ENCODE measurements around the gene PPP2R5B. TPM values are rescaled to one million over a fixed set of nuclear protein-coding genes. Genes with fewer than 3 reads are reported as not detected.
"Not testable (repeated sequence)": the region's sequence is repeated elsewhere in the genome, so short reads cannot be mapped to it uniquely, and the experiment has no call there.

PPP2R5B gene
- total RNA-seq, 1 donor from 2014 or later: 115 TPM

DNA sequence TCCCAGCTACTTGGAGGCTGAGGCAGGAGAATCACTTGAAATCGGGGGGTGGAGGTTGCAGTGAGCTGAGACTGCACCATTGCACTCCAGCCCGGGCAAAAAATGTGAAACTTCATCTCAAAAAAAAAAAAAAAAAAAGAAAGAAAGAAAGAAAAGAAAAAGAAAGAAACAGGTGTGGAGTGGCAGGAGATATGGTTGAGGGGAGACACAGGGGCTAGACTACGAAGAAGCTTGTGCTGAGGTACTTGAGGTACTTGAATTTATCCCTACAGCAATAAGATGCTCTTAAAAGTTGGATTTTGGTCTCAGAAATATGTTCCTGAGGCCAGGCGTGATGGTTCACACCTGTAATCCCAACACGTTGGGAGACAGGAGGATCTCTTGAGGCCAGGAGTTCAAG, 49.6 kb downstream of the PPP2R5B start:
- no peaks in the 10 kb centered on the region for H3K9me3 ChIP-seq
- H3K27me3 ChIP-seq: no peaks in the 10 kb centered on the region
- intact Hi-C loops (cut with DNase I): loop anchor here (5.0 kb wide), 1 partner anchor 52 kb away; the partner anchor contains the start of gene PPP2R5B
- no peak overlapping the region for H3K27ac ChIP-seq
- H3K4me1 ChIP-seq: peaks cover 4% of the 10 kb centered on the region in 2 donors
- TF ChIP-seq, protein P1, sequence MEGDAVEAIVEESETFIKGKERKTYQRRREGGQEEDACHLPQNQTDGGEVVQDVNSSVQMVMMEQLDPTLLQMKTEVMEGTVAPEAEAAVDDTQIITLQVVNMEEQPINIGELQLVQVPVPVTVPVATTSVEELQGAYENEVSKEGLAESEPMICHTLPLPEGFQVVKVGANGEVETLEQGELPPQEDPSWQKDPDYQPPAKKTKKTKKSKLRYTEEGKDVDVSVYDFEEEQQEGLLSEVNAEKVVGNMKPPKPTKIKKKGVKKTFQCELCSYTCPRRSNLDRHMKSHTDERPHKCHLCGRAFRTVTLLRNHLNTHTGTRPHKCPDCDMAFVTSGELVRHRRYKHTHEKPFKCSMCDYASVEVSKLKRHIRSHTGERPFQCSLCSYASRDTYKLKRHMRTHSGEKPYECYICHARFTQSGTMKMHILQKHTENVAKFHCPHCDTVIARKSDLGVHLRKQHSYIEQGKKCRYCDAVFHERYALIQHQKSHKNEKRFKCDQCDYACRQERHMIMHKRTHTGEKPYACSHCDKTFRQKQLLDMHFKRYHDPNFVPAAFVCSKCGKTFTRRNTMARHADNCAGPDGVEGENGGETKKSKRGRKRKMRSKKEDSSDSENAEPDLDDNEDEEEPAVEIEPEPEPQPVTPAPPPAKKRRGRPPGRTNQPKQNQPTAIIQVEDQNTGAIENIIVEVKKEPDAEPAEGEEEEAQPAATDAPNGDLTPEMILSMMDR (IDR thresholded peaks at IDR 0.05): no peak
- peak in 1 of 2 donors; percentile 7 for DNase-seq (ENCODE audit: low spot score in 2 of 2)
- no peak overlapping the region for H3K4me3 ChIP-seq
- H3K36me3 ChIP-seq: no peaks in the 10 kb centered on the region

DNA sequence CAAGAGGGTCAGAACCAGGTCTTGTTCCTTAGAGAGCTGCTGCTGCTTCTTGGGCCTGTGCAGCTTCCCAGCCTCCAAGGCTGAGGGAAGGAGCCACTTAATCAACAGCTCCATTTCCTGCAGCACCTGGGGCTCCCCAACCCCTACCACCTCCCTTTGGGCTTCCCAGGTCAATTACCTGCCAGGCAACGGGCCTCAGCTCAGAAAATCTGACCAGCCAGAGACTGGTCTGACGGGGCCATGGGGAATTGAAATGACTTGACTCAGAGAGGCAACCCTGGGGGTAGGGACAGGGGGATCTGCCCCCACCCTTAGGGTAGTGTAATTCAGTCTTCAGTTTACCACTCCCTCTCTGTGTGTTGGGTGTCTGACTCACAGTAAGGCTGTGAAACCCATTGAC, 52.2 kb downstream of the PPP2R5B start:
- Histone ChIP-seq H3K27me3 (no peaks in the 10 kb centered on the region), H3K9me3 (no peaks in the 10 kb centered on the region), H3K36me3 (no peaks in the 10 kb centered on the region), H3K27ac (no peak overlapping the region), H3K4me1 (peaks cover 2 to 4% of the 10 kb centered on the region in 2 donors), H3K4me3 (no peak overlapping the region)
- intact Hi-C loops (cut with DNase I): no loop called here
- peak in 1 of 2 donors; percentile 54 for DNase-seq (ENCODE audit: low spot score in 2 of 2)
- TF ChIP-seq, protein P1 (IDR thresholded peaks at IDR 0.05): no peak

DNA sequence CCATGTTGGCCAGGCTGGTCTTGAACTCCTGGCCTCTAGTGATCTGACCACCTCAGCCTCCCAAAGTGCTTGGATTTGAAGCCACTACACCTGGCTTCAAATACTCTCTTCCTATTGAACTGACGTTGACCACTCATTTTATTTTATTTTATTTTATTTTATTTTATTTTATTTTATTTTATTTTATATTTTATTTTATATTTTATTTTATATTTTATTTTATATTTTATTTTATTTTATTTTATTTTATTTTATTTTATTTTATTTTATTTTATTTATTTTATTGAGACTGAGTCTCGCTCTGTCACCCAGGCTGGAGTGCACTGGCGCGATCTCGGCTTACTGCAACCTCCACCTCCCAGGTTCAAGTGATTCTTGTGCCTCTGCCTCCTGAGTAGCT, 58.9 kb downstream of the PPP2R5B start:
- intact Hi-C loops (cut with DNase I); H3K9me3 ChIP-seq; H3K36me3 ChIP-seq; DNase-seq (ENCODE audit: low spot score in 2 of 2); H3K4me3 ChIP-seq; H3K27me3 ChIP-seq; H3K4me1 ChIP-seq; H3K27ac ChIP-seq: not testable (repeated sequence)

Other genes with a start within 250 kb of the PPP2R5B start
- gene NRXN2, start 201.5 kb upstream of the PPP2R5B start, total RNA-seq: 26.0 TPM
- gene RASGRP2, start 180.5 kb upstream of the PPP2R5B start, total RNA-seq: 44.2 TPM
- 13.9 TPM for gene PYGM, start 164.7 kb upstream of the PPP2R5B start, total RNA-seq
- gene SF1, start 146.1 kb upstream of the PPP2R5B start, total RNA-seq: 332 TPM
- gene MAP4K2, start 121.5 kb upstream of the PPP2R5B start, total RNA-seq: 34.0 TPM
- gene MEN1, start 114.1 kb upstream of the PPP2R5B start, total RNA-seq: 36.6 TPM
- not detected for gene CDC42BPG, start 80.0 kb upstream of the PPP2R5B start, total RNA-seq
- gene EHD1, start 46.1 kb upstream of the PPP2R5B start, total RNA-seq: 216 TPM
- 39.5 TPM for gene ATG2A, start 7.5 kb upstream of the PPP2R5B start, total RNA-seq
- gene GPHA2, start 11.2 kb downstream of the PPP2R5B start, total RNA-seq: not detected
- not detected for gene MAJIN, start 47.4 kb downstream of the PPP2R5B start, total RNA-seq
- gene BATF2, start 72.3 kb downstream of the PPP2R5B start, total RNA-seq: 0.21 TPM
- gene ARL2, start 89.5 kb downstream of the PPP2R5B start, total RNA-seq: 187 TPM
- 25.1 TPM for gene SNX15, start 102.8 kb downstream of the PPP2R5B start, total RNA-seq
- gene SAC3D1, start 116.5 kb downstream of the PPP2R5B start, total RNA-seq: 19.6 TPM
- 56.8 TPM for gene NAALADL1, start 133.9 kb downstream of the PPP2R5B start, total RNA-seq
- not detected for gene CDCA5, start 159.4 kb downstream of the PPP2R5B start, total RNA-seq
- 93.6 TPM for gene ZFPL1, start 159.5 kb downstream of the PPP2R5B start, total RNA-seq
- 226 TPM for gene VPS51, start 171.5 kb downstream of the PPP2R5B start, total RNA-seq
- gene TM7SF2, start 187.2 kb downstream of the PPP2R5B start, total RNA-seq: 10.6 TPM
- 35.3 TPM for gene ZNHIT2, start 193.0 kb downstream of the PPP2R5B start, total RNA-seq
- gene FAU, start 197.4 kb downstream of the PPP2R5B start, total RNA-seq: 1,253 TPM
- 43.2 TPM for gene MRPL49, start 197.6 kb downstream of the PPP2R5B start, total RNA-seq
- 229 TPM for gene SYVN1, start 209.8 kb downstream of the PPP2R5B start, total RNA-seq
- gene SPDYC, start 245.5 kb downstream of the PPP2R5B start, total RNA-seq: not detected

Measured in ascending aorta (tissue), 2 donors.